ENCODE measurements around the gene DCLK1.

The DCLK1 gene

DNA sequence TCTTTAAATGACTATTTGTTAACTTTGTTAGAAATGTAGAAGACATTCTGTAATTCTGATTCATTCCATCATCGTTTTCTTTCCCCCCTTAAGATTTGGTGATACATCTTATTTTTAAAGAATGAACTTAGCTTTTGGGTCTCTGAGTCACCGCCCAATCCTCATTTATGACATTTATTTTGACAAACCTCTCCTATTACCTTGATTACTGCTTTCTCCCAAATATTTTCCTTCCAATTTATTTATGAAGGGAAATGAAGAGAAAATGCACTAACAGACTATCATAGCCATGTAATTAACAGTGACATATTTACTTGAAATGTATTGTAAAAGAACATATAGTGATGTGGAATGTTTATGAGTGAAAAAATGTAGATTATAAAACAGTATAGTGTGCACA lies 241.6 kb downstream of the DCLK1 start:
- DNase-seq: no peak

GRCh38 chr13:35888981-35889380 lies 242.2 kb downstream of the DCLK1 start:
- no peak for DNase-seq

- DNase-seq: no peak
Measured at GRCh38 chr13:35888457-35888883, 242.7 kb downstream of the DCLK1 start.

DNA sequence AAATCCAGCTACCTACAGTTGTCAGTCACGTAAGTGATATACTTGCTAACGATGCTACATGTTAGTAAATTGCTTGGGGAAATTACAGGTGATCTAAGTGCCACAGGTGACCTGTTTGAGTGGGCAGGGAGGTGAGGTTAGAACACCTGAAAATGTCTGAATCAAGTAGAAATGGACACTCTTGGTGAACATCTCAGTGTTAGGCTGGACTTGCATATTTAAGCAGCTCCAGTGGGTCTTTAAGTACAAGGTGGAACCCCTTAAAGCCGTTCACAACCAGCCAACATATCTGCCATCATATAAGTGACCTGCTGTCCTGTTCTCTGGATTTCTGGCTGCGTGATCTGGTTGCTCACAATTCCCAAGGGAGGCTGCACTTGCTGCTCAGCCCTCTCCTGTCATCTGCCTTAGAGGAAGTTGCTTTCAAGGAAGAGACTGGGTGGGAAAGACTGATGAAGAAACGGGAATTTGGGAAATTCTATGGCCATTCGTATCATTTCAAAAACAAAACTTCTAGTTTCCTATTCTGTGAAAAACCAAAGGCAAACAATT lies 244.0 kb downstream of the DCLK1 start:
- no peak for DNase-seq

GRCh38 chr13:35886332-35887114 lies 244.7 kb downstream of the DCLK1 start:
- DNase-seq: no peak

DNA sequence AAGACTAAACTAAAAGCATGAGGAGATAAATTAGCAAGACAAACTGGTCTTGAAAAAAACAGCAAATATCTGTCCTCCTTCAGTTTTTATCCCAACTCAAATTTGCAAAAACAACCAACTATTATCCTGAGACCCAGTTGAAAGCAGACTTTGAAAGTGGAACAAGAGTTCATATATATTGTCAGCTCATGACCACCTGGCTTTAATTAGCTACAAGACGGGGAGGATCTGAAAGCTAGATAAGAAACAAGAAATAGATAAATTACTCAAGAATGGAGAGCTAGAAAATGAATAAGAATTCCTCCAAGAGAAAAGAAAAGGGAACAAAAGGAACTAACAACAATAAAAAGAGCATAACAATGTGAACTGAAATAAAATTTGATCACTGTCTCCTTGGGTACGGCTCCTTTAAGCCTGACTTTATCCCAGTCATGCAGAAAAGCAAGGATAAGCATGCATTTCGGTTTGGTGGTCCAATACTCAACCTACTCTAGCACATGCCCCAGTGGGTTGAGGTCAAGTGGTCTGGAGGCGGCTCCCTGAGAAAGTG lies 246.9 kb downstream of the DCLK1 start:
- DNase-seq: no peak

DNA sequence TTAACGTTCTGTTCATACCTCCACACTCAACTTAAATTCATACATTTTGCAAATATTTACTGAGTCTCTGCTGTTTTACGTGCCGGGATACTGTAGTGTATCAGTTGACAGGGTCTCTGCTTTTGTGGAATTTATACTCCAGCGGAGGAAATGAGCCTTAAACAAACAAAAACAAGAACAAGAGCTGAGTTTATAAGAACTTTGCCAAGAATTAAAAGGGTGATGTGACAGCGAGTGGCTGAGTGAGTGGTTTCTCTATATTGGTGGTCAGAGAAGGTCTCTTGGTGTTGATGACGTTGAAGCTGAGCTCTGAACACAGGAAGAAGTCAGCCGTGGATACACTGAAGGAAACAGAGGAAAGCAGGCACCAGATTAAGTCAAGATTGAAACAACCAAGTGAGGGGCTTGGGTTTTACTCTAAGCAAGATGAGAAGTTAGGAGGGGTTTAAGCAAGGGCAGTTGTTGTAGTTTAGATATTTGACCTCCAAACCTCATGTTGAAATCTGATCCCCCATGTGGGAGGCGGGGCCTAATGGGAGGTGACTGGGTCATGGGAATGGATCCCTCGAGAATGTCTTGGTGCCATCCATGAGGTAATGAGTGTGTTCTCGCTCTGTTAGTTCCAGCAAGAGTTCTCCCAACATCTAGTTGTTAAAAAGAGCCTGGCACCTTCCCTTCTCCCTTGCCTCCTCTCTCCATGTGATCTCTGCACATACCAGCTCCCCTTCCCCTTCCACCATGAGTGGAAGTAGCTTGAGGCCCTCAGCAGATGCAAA lies 248.3 kb downstream of the DCLK1 start:
- no peak for DNase-seq

DNA sequence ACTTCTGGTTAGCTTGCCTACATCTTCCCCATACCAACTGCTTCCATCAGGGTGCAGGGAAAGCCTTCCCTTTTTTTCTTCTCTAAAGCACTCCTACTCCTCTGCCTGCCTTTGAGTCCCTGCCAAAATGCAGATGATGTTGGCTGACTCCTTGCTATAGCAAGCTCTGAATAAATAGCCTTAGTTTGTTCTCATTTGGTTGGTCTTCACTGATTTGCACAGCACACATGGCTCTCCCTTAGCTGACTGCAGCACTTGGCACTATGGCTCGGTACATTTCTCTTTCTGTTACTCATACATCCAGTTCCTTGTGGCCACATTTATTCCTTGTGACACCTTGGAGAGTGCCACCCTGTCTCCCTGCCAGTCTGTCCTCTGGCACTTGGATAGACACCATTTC lies 249.8 kb downstream of the DCLK1 start:
- no peak for DNase-seq

- no peak for DNase-seq
Measured at GRCh38 chr13:35879111-35879510, 252.1 kb downstream of the DCLK1 start.

- DNase-seq: no peak
Measured at GRCh38 chr13:35876601-35877000, 254.6 kb downstream of the DCLK1 start.

DNA sequence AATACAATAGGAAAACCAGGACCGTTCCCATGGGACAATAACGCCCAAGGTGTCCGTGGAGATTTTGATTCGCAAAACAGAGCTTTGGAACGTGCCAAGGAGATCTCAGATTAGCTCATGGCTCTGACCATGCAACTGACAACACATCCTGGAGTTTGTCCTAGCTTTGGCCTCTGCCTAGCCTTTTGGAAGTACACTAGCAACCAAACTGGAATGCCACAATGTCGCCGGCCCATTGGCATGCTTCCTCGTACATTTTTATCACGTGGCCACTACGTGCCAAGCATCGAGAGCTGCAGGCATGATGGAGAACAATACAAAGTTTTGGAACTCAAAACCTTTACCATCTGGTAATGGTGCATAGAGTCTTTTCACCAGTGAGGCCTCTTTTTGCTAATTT lies 256.5 kb downstream of the DCLK1 start:
- DNase-seq: no peak

- DNase-seq: no peak
Measured at GRCh38 chr13:35872369-35872768, 258.8 kb downstream of the DCLK1 start.

DNA sequence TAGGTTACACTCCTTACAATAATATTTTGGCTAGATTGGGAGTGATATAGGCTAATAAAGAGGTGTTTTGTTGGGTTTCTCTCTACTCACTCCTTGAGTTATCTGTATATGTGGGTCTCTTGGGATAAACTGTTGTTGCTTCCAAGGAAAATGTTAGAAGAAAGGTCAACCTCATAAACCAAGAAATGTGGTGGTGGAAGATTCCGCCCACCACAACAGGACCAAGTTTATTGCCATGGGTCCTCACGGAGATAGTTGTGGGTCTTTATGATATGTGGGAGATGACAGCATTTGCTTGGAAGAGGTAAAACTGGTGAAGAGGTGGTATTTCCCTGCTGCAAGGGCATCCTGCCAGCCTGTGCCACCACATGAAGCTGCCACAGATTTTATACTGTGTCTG lies 259.6 kb downstream of the DCLK1 start:
- no peak for DNase-seq

DNA sequence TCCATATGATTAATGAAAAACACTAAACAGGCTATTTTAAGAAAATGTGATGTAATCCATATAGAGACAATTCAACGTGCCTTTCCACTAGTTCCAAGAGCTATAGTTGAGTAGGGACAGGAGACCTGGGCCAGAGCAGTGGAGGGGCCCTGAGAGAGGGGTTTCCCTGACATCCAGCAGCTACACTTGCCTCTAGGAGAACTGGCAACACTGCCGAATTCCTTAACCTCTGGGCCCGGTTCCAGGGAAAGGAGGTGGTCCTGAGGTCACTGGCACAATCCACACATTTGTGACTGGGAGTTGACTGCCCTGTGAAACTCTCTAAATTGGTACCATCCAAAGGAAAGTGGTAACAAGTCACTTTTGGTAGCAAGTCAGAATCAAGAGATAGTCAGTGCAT lies 264.4 kb downstream of the DCLK1 start:
- DNase-seq: no peak

DNA sequence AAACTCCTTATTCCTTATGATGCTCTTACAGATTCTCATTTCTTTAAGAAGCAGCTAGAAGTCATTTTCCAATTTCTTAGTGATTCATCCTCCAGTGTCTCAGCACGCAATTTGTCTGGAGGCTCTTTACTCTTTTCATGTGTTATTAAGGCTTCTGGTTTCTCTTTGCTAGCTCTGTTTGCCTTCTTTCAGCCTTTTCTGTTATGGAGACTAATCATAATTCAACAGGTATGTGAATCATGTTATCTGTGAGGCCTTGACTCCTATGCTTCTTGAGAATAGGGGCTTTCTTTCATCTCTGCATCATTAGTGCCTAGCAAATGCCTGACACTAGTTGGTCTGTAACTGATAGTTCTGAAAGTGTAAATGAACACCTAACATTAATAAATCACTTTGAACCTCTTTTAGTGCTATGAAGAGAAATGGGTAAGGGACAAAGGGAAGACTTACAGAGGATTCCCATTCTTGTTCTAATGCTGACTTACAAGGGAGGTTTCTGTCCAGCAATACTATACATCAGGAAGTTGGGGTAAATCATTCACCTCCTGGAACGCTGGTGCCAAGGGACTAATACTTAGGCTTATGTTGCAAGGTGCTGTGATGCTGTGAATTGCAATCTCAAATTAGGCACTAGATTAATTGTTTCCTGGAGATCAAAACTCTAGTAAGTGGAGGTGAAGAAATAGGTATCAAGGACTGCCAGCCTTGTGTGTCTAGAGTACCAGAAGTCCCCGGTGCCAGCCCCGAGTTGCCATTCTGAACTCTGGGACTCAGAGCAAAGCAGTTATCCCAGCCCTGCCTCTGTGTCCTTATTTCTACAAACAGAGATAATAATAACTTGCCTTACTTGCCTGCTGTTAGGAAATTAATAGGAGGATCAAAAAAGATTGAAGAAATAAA lies 265.6 kb downstream of the DCLK1 start:
- no peak for DNase-seq

- DNase-seq: no peak
Measured at GRCh38 chr13:35860661-35861060, 270.5 kb downstream of the DCLK1 start.

- DNase-seq: no peak
Measured at GRCh38 chr13:35859981-35860380, 271.2 kb downstream of the DCLK1 start.

- DNase-seq: no peak
Measured at GRCh38 chr13:35858665-35859064, 272.5 kb downstream of the DCLK1 start.

- no peak for DNase-seq
Measured at GRCh38 chr13:35857769-35858168, 273.4 kb downstream of the DCLK1 start.

- DNase-seq: no peak
Measured at GRCh38 chr13:35856721-35857364, 274.3 kb downstream of the DCLK1 start.

DNA sequence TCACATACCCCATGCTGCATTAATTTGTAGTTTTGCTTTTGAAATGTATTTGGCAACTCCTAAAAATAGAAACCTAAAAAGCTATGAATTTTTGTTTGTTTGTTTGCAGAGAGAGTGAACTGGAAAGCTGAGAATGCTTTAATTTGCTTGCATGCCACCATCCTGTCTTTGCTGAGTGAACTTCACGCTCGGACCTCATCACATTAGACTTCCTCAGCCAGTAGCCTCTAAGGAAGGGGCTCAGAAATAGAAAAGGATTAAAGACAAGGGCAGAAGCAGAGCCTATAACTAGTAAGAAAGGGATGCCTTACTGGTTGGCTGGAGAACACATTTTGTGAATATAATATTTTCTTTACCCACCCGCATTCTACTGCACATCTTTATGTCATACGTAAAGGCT lies 275.1 kb downstream of the DCLK1 start:
- DNase-seq: no peak

GRCh38 chr13:35855531-35856019 lies 275.6 kb downstream of the DCLK1 start:
- DNase-seq: no peak
